OCI-LY3 (cell line): Measurements from ENCODE around the gene BNC1.

ENCODE experiments used
- H2AFZ ChIP-seq: fragments of 200-600, 300-600 bp; shearing (Covaris generic); 2 replicates; pipeline ENCODE4 v1.6.0; 2014; ENCODE audit warnings: antibody characterized with exemption, low read depth, low read length
- H3K27ac ChIP-seq: fragments of 200-600, 300-600 bp; sonication (generic); 2 replicates; pipeline ENCODE4 v1.5.1; 2014; ENCODE audit warnings: mild to moderate bottlenecking, low read length, moderate library complexity, mixed read lengths
- H3K27me3 ChIP-seq: fragments of 200-600, 300-600 bp; sonication (generic); 2 replicates; pipeline ENCODE4 v1.6.1; 2014; ENCODE audit warnings: low read depth, low read length, mixed read lengths
- H3K36me3 ChIP-seq: fragments of 200-600, 300-600 bp; sonication (generic); replicated peaks from 2 replicates; pipeline ENCODE3; 2014; ENCODE audit warnings: low read depth, low read length, mixed read lengths
- H3K4me1 ChIP-seq: fragments of 300-600, 200-600 bp; sonication (generic); 2 replicates; pipeline ENCODE4 v1.6.1; 2014; ENCODE audit warnings: low read length, mixed read lengths
- H3K4me2 ChIP-seq: fragments of 200-600, 300-600 bp; sonication (generic); 2 replicates; pipeline ENCODE4 v1.6.1; 2014; ENCODE audit warnings: low read length, mixed read lengths
- H3K4me3 ChIP-seq: fragments of 300-600, 200-600 bp; sonication (generic); 2 replicates; pipeline ENCODE4 v1.5.1; 2014; ENCODE audit warnings: antibody characterized with exemption, mild to moderate bottlenecking, low read length, moderate library complexity
- H3K79me2 ChIP-seq: fragments of 300-600, 200-600 bp; shearing (Covaris generic); 2 replicates; pipeline ENCODE4 v1.6.1; 2014; ENCODE audit warnings: mild to moderate bottlenecking, low read length, mixed read lengths
- H3K9ac ChIP-seq: fragments of 300-600, 200-600 bp; shearing (Covaris generic); 2 replicates; pipeline ENCODE4 v1.6.0; 2014; ENCODE audit warnings: mild to moderate bottlenecking, low read length, moderate library complexity
- H3K9me3 ChIP-seq: fragments of 200-600, 300-600 bp; shearing (Covaris generic); 2 replicates; pipeline ENCODE4 v1.6.1; 2014; ENCODE audit warnings: low read length, mixed read lengths; ENCODE audit not compliant: insufficient read depth
- H4K20me1 ChIP-seq: fragments of 200-600, 300-600 bp; sonication (generic); 2 replicates; pipeline ENCODE4 v1.6.1; 2016; ENCODE audit warnings: low read length, mixed read lengths; ENCODE audit not compliant: insufficient read depth
- EZH2phosphoT487 ChIP-seq: fragments of 200-600 bp; shearing (Covaris generic); IDR thresholded peaks from 2 replicates; pipeline ENCODE4 v1.6.1; 2018; ENCODE audit warnings: antibody characterized with exemption, mixed run types, low read depth
- TF ChIP-seq, protein P1 (sequence below): fragments of 200-600, 300-600 bp; sonication (generic); IDR thresholded peaks from 2 replicates; pipeline ENCODE4 v1.5.1; 2014; ENCODE audit warnings: antibody characterized with exemption, low read length, low read depth

The BNC1 gene

GRCh38 chr15:83289160-83289559 lies 4.7 kb upstream of the BNC1 start:
- no peak overlapping the region for H3K9ac ChIP-seq
- H3K4me2 ChIP-seq, result no peak overlapping the region
- no peak overlapping the region for H3K4me3 ChIP-seq
- no peak for TF ChIP-seq EZH2phosphoT487
- TF ChIP-seq, protein P1, sequence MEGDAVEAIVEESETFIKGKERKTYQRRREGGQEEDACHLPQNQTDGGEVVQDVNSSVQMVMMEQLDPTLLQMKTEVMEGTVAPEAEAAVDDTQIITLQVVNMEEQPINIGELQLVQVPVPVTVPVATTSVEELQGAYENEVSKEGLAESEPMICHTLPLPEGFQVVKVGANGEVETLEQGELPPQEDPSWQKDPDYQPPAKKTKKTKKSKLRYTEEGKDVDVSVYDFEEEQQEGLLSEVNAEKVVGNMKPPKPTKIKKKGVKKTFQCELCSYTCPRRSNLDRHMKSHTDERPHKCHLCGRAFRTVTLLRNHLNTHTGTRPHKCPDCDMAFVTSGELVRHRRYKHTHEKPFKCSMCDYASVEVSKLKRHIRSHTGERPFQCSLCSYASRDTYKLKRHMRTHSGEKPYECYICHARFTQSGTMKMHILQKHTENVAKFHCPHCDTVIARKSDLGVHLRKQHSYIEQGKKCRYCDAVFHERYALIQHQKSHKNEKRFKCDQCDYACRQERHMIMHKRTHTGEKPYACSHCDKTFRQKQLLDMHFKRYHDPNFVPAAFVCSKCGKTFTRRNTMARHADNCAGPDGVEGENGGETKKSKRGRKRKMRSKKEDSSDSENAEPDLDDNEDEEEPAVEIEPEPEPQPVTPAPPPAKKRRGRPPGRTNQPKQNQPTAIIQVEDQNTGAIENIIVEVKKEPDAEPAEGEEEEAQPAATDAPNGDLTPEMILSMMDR, result no peak
- H3K27me3 ChIP-seq, result peaks cover 14% of the 10 kb centered on the region; the same call in 1 of the 2 replicates
- no peaks in the 10 kb centered on the region for H3K36me3 ChIP-seq
- no peaks in the 10 kb centered on the region for H3K79me2 ChIP-seq
- no peak overlapping the region for H3K27ac ChIP-seq
- H2AFZ ChIP-seq, result no peak overlapping the region
- H4K20me1 ChIP-seq, result no peaks in the 10 kb centered on the region
- no peaks in the 10 kb centered on the region for H3K9me3 ChIP-seq
- H3K4me1 ChIP-seq, result no peaks in the 10 kb centered on the region

DNA sequence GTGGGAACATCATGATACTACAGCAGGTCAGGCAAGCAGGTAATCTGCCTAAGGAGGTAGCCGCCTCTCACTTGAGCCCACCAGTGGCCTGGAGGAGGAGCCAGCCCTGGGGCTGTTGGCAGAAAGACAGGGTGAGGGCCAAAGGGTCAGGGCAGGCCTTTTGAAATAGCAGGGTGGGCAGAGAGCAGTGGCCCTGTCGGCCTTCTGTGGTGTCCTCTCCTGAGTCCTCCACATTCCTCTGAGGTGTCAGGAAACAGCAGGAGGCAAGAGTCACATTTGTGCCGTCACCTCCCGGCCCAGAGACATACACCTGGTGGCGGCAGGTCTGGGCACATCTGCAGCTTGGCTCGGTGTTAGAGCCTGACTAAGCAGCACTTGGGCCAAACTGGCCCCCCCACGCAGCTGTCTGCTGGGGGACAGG lies 3.9 kb upstream of the BNC1 start:
- TF ChIP-seq EZH2phosphoT487, result no peak
- TF ChIP-seq, protein P1, result no peak
- H2AFZ ChIP-seq, result no peak overlapping the region
- H3K4me3 ChIP-seq, result no peak overlapping the region
- no peaks in the 10 kb centered on the region for H3K36me3 ChIP-seq
- H3K27me3 ChIP-seq, result peaks cover 14% of the 10 kb centered on the region; the same call in 1 of the 2 replicates
- no peak overlapping the region for H3K4me2 ChIP-seq
- no peaks in the 10 kb centered on the region for H3K79me2 ChIP-seq
- H3K27ac ChIP-seq, result no peak overlapping the region
- H3K9ac ChIP-seq, result no peak overlapping the region
- H4K20me1 ChIP-seq, result no peaks in the 10 kb centered on the region
- no peaks in the 10 kb centered on the region for H3K4me1 ChIP-seq
- H3K9me3 ChIP-seq, result no peaks in the 10 kb centered on the region

DNA sequence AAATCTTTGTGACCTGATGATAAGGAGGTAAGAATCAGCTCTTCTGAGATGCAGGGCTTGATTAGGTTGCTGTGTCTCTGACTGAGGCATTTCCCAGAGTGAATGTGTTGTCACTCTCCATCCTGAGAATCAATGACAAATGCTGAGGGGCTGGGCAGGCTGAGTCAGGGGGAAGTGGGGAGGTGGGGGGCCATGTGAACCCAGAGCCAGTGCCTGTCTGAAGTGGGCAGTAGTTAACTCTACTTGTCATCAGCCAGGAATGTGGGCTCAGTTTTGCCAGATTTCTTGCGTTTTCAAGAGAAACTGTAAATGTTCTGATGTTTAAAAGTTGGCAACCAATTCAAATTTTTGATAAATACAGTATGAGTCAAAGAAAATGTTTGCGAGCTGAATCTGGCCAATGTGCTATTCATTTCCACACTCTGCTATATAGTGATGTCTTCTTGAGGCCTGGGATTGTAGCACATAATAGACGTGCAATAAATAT lies 3.1 kb upstream of the BNC1 start:
- Histone ChIP-seq H3K4me3 (no peak overlapping the region), H3K79me2 (no peaks in the 10 kb centered on the region), H2AFZ (no peak overlapping the region), H4K20me1 (no peaks in the 10 kb centered on the region), H3K36me3 (no peaks in the 10 kb centered on the region), H3K4me2 (no peak overlapping the region), H3K4me1 (no peaks in the 10 kb centered on the region), H3K9ac (no peak overlapping the region), H3K27me3 (peaks cover 11% of the 10 kb centered on the region; the same call in 1 of the 2 replicates), H3K27ac (no peak overlapping the region), H3K9me3 (no peaks in the 10 kb centered on the region)
- TF ChIP-seq, protein P1, result no peak
- TF ChIP-seq EZH2phosphoT487, result no peak

DNA sequence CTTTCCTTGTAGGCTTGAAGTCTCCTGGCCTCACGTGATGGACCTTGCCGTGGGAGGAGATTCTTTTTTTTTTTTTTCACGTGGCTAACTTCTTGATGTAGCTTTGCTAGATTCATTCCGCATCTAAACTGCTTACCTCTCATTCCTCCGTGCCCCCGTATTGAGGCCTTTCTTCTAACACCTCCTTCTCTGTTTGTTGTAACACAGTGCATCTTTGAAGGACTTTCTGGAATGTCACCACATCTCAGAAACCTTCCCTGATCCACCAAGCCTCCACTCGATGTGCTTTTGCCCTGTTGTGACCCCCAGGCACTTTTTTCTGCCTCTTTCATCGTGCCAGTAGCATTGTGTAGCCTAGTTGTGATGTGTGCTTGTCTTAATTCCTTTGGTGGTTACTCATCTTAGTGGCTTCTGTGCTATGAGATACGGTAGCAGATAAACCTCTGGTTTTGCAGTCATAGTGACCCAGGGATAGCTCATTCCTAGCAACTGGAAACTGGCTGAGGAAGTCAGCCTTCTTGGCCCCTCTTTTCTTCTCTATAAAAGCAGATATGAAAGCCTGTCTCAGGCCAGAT lies 1.6 kb upstream of the BNC1 start:
- TF ChIP-seq, protein P1, result no peak
- TF ChIP-seq EZH2phosphoT487, result no peak
- Histone ChIP-seq H3K4me2 (no peak overlapping the region), H3K9me3 (no peaks in the 10 kb centered on the region), H3K79me2 (no peaks in the 10 kb centered on the region), H3K36me3 (no peaks in the 10 kb centered on the region), H3K4me1 (no peaks in the 10 kb centered on the region), H3K9ac (no peak overlapping the region), H3K27me3 (0 out of 2 replicates have a peak, but pooled peaks cover 3% of the 10 kb centered on the region), H3K4me3 (no peak overlapping the region), H4K20me1 (no peaks in the 10 kb centered on the region), H2AFZ (no peak overlapping the region), H3K27ac (no peak overlapping the region)
